ENCODE data around the gene STRBP.
"Not testable (repeated sequence)": the region's sequence is repeated elsewhere in the genome, so short reads cannot be mapped to it uniquely, and the experiment has no call there.

STRBP gene

DNA sequence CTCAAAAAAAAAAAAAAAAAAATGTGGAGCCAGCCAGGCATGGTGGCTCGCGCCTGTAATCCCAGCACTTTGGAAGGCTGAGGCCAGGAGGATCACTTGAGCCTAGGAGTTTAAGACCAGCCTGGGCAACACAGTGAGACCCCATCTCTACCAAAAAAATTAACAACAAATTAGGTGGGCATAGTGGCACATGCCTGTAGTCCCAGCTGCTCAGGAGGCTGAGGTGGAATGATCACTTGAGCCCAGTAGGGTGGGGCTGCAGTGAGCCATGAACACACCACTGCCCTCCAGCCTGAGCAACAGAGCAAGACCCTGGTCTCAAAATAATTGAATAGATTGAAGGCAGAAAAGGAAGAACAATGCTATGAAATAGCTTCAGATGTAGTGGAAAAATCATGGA lies 82.4 kb downstream of the STRBP start:
- not testable (repeated sequence) for DNase-seq

DNA sequence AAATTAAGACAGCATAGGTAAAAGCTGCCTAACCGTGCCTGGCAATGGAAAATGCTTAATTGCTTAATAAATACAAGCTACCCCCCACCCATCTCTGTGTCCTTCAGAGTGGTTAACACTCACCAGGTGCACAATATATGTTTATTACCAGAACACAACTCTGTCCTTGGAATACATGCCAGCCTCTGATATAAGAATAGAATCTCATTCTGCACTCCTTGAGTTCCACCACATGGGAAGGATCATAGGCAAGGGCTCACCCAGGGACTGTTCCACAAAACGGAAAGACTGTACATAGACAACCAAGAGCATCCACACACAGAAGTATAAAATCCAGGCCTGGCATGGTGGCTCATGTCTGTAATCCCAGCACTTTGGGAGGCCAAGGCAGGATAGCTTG lies 91.4 kb downstream of the STRBP start:
- DNase-seq: no peak

DNA sequence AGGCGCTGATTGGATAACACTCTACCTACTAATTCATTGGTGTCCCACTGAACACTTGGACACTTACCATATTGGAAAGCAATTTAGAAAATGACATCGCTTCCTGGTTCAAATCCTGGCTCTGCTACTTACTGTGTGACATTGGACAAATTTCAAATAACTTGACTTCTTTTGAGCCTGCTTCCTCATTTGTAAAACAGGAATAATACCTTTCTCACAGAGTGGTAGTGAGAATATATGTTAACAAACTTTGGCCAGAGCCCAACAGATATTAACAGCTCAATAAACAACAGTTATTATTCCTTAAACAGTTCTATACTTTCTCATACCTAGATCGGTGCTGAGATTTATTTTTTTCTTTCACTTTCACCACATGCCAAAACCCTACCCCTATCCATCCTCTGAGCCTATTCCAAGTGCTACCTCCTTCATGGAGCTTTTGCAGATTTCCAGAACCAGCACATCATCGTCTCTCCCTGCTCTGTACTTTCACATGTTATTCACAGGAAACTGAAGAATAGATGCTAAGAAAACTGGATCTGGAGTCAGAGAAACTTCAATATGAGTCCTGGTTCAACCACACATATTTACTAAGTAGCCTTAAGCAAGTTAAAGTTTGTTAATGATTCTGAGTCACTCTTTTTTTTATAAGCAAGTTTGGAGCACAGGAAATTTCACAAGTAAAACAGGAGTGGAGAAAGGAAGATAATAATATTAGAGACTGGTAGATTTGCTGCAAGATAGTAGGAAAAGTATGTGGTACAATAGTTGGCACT lies 92.3 kb downstream of the STRBP start:
- no peak for DNase-seq

DNA sequence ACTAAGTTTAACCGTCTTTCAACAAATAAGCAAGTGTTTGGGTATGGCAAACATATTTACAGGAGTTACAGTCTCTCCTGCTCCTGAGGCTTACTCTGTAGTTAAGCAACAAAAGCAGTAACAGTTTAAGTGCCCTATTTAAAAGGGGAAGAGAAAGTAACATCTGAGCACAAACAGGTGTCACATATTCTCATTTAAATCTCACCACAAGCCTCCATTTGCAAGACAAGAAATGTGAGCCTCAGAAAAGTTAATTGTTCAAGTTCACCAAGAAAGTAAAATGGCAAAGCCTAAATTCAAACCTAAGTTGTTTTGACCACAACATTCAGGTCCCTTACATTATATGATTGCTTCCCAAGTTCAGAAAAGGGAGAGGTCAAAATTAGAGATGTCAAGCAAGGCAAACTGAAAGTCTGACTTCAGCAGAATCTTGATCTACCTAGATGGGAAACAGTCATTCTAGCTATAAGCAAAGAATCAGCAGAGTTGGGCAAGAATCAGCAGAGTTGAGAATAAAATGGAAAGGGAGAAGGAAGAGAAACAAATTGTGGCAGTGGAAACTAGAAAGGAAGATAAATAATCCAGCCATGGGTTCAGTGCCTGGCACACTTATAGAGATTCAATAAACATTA lies 93.4 kb downstream of the STRBP start:
- no peak for DNase-seq

DNA sequence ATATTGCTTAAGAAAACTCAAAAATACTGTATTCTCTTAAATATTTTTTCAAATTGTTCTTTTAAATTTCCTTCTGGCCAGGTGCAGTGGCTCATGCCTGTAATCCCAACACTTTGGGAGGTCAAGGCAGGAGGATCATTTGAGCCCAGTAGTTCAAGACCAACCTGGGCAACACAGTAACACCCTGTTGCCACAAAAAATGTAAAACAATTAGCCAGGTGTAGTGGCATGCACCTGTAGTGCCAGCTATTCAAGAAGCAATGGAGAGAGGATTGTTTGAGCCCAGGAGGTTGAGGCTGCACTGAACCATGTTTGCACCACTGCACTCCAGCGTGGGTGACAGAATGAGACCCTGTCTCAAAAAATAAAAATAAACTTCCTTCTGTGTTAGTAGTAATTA lies 94.3 kb downstream of the STRBP start:
- no peak for DNase-seq

DNA sequence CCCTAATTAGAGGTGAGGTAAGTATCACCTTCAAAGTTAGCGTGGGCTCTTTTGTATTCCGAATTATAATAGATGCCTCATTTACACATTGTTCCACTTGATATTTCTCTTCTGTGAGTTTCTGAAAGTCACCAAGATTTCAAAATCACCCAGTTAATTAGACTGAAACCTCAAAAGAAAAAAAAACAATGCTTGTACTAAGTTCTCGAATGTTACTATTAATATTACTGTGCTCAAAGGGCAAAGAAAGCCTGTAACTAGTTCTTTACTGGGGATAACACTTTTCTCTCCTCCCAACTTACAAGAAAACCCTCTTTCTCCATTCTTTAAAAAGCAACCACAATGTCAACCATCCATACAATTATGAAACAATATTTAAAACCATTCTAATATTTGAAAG lies 98.5 kb downstream of the STRBP start:
- no peak for DNase-seq

DNA sequence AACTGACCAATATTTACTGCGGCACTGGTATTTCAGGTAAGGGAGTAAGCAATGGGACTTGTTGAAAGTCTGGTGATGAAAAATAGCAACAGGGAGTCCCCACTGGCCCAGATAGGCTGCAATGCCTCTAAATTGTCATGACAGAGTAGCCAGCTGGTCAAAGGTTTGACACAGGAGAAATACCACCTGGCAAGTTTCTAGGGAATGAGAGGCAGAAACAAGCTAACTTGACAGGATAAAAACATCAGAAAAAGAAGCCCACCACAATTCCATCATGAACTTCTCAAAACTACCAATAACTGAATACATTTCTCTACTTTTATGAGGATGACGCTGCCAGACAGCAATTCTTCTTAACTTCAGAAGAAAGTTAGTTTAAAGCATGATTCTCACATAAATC lies 99.8 kb downstream of the STRBP start:
- no peak for DNase-seq

DNA sequence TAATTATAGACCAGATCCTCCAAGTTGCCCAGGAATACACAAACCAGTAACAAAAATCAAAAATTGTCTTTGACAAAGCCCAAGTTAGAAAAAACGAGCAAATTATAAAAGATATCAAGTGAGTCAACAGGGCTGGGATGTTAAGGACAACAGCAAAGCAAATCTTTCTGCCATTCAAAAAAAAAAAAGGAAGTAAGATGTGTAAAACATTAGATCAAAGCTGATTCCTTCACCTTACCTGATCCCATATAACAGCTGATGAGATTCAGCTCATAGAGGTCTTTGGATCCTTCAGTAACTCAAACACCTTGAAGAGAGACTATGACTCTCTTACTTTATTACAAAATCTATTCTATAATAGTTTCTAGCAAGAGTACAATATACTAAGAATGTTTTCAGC lies 100.9 kb downstream of the STRBP start:
- DNase-seq: no peak

DNA sequence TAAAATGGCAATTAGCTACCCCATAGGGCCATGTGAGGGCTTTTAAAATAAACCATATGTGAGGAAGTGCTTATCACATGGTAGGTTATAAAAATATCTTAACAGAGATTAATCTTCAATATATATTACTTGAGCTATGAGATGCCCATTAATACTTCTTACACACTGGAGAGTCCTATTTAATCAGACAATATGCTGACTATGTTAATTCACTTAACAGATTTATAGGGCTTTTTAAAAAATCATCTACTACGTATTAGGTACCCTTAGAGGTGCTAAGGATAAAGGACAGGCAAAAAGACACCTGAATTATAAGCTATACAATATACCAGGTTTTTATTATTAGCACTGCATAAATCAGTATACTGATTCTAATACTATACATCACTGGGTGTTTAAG lies 102.6 kb downstream of the STRBP start:
- no peak for DNase-seq

DNA sequence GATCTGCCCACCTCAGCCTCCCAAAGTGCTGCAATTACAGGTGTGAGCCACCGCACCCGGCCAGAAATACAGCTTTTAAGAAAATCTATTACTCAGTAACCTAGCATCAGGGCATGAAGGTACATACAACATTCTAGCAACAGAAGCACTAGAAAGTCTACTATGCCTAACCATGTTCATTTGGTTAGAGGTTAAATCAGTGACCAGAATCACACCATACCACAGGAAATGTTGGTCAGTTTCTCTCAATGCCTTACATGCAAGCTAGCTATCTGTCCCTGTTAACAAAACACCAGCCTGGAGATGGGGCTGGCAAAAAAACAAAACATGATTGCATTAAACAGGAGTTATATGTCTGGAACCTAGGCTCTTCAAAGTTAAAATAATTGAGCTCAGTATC lies 104.1 kb downstream of the STRBP start:
- DNase-seq: no peak

DNA sequence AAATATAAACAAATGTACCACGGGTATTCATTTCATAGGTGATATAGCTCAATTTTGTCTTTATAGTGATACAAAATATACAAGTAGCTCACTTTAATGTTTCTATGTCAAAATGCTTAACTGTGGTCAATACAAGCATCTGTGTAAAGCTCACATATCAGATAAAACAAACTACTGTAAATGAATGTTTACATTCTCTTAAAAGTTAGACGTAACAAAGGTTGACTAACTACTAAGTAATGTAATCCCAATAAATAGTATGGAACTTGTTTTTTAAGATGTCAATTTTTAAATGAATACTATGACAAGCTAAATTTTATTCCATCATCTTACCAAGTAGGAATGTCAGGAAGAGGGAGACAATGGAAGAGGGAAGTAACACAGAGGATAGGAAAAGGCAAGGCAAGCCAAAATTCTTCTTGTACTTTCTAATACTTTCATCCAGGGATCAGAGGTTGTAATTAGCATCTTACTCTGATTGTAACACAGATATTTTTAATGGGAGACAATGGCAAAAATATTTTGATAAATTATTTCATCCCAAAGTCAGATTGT lies 105.5 kb downstream of the STRBP start:
- DNase-seq: no peak

DNA sequence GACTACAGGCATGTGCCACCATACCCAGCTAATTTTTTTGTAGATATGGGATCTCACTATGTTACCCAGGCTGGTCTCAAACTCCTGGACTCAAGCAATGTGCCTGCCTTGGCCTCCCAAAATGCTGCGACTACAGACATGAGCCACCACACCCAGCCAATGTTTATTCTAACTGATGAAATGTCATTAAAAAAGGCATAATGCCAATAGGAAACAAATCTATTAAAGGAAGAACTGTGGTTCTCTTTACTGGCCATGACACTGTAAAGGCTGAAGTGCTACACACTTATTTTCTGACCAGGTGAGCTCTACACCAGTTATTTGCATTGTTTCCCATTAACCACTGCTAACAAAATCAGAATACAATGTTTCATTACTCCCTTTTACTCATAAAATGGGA lies 106.0 kb downstream of the STRBP start:
- no peak for DNase-seq

DNA sequence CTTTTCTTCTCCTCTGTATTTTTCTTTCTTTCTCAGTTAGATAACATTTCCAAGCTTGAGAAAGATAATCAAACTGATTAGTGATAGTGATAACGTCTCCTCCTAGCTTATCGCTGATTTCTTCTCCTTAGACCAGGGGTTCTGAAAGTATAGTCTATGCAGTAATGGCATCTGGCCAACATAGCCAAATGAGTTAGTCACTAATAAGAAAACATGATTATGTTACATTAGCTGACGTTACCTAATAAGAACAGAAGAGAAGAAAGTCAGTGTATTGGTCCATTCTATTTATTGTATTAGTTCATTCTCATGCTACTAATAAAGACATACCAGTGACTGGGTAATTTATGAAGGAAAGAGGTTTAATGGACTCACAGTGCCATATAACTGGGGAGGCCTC lies 111.2 kb downstream of the STRBP start:
- DNase-seq: no peak

DNA sequence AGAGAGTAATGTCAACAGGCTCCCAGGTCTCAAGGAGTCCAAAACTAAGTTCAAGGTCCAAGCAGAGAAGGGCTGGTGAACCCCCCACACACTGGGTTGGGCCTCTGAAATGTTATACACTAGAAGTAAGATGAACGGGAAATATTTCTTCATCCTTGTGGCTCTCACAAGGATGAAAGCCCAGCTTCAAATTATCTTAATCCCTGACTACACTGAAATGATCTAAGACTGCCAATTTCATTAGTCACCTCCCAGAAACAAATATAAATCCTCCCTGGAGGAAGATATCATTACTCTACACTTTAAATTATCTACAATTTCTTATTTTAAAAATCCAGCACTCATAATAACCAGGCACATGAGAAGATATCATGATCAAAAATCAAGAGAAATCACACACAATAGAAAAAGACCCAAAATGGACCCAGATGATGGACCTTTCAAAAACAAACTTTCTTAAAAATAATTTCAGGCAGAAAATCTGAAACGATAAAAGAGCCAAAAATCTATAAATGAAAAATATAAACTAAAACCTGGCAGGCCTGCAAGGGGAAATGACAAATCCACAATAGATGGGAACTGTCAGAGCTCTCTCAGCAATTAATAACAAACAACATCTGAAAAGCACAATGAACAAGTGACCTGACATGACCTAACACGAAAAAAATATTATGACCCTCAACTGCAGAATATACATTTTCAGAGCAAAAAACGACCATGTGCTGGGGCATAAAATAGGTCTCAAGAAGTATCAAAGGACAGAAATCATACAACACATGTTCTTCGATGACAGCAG lies 117.5 kb downstream of the STRBP start:
- no peak for DNase-seq

DNA sequence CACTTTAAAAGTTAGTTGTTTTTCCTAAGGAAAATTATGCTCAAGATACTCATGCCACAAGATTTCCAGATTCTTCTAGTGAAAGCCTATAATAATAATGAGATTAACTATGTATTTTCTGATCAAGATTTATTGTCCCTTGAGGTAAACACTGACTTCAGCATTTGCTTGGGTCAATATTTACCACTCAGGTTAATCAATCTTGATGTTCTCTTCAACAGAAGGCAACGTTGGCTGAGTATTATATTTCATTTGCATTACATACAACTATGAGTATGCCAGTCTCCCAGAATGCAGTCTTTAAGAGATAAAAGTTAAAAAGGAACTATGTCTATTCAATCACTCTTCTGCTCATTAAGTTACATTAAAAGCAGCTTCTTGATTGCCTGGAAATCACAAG lies 119.3 kb downstream of the STRBP start:
- no peak for DNase-seq

DNA sequence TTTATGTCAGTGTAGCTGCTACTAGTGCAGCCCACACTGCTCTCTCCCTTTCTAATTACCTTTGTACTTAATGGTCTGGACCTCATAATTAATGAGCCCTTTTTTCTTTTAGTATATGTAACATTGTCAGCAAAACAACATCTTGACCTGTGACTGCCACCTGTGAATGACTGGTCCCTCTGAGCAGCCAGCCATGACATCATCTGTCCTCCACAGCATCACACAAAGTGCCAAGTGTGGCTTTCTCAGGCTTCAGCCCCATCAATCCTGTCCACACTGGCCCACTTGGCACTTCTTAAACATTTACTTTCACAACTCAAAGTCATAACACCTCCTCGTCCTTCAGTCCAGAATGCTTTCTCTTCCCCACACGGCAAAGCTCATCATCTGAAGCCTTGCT lies 130.2 kb downstream of the STRBP start:
- DNase-seq: no peak

DNA sequence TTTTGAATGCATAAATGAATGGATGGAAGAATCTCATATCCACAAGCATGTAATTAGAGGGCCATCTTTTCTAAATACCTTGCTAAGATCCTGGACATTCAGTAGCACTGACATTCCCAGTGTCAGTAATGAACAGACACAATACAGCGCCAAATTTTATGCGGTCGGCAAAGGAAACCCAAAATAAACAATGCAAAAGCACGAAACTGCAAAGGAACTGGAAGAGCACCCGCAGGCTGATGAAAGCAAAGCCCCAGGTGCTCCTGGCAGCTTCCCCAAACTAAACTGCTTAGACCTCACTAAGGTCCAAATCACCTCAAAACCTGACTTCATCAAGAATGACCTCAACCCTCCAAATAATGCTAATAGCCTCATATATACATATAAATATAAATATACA lies 133.0 kb downstream of the STRBP start:
- DNase-seq: no peak

DNA sequence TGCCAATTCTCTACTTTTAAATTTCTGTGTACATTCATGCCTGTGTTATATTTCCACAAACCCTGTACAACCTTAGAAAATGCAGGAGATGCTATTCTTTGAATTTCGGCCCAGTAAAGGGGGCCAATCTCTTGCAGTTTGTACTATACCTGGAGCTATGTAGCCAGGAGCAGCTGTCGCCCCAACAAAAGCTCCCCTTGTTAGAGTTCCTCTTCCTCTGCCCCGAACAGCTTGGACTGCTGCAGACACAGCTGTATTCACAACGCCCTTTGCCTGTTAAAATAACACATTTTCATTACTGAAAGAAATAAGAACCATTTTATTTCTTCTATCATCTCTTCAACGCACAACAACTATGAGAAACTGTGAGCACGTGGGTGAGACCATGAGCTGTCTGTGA lies 135.7 kb downstream of the STRBP start:
- DNase-seq: no peak

DNA sequence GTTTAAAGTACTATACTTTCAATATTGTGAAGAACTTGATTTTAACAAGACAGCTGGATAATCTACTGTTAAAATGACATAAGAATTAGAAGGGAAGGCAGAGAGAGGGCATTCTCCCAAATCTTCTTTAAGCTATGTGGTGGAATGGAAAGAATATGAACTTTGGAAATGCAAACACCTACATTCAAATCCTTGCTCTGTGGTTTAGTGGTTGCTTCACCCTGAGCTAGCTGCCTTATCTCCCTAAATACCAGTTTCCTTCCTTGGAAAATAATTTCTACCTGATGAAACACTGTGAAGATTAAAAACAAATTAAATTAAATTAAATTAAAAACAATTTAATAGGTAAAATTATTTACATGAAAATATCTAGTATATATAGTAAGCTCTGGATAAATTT lies 136.4 kb downstream of the STRBP start:
- DNase-seq: no peak

DNA sequence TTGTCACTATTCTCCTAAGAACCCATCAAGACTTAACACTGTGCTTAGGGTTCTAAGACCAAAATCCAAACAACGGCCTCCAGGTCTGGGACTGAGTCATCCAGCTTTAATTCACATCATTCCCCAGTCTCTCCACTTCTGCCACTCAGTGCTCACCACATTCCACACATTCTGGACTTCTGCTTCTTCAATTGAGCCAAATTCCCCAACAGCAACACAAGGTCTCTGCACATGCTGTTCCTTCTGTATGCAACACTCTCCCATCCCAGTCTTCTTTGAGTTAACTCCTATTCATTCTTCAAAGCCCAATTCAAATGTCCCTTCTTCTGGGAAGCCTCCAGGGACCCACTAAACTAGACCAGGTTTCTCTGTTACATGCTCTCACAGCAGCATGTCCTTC lies 137.1 kb downstream of the STRBP start:
- DNase-seq: no peak

DNA sequence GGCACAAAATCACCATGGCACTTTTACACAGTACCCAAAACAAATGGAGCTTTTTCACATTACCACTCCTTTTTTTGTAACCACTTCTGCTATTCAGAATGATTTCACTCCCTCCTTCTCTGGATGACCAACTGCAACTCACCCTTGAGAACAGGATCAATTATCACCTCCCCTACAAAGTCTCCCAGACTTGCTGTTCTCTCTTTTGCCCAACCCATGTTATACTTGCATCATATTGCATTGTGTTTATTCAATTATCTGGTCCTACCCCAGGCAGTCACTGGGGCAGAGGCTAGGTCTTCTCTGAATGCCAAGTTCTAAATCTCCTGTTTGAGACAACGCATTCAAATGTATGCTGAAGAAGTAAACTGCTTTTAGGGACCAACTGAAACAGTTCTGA lies 139.0 kb downstream of the STRBP start:
- peak in 1 of 3 donors; percentile 1 for DNase-seq

DNA sequence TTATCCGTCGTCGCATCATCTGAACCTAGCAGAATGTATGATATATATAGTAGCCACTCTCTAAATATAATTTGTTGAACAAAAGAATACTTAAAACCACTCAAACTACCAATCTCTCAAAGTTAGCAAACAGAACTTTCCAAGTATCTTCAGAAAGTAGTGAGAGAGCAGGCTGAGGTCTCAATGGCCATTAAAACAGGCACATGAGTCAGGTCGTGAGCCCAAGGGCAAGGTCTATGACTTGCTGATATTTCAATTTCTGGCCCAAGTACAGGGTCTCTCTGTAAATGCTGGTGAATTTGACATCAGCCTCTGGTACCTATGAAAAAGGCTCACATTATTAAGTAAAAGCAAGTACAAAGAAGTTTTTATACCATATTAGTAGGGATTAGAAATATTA lies 139.8 kb downstream of the STRBP start:
- DNase-seq: no peak

DNA sequence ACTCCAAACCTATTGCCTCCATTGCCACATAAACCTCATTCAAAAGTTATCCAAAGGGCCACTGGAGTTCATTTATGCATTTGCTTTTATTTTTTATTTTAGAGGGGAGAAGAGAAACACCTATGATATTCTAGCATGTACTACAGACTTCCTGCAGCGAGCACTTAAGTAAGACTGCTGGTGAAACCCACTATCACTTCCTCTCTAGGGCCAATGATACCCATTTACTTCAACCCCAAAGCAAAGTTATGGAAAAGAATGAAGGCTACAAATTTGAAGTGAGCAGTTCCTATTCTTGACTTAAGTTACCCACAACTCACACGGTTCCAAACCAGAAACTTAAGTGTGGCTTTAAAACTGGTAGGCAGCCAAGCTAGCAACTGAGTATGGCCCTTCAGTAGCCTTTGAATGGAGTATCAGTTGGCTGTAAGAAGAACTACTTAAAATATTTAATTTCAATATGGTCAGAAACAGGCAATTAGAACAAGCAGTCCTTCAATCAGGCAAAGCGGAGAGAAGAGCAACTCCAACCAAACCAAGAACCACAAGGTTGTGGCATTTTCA lies 140.8 kb downstream of the STRBP start:
- no peak for DNase-seq

DNA sequence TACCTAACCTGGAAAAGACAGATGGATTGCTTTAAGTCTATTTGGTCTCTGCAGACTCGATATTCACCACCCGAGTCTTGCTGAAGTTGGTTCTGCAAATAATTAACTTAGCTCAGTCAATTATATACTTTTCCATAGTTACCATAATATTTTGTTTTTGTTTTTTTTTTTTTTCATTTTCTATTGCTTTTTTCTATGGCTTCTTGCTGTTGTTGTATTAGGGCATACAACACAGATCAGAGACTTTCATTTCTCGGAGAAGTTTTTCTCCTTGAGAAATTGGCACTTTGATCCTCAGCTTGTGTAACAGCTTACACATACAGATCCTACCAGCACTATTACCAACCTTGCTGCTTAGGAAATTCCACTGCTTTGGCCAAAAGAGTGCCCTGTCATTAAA lies 146.9 kb downstream of the STRBP start:
- no peak for DNase-seq

All from suppressor macrophage treated with lipopolysaccharide for 1 hour (primary cell).